HG03521 (cell line): ENCODE data around the gene RFC5.
"Not testable (repeated sequence)": the region's sequence is repeated elsewhere in the genome, so short reads cannot be mapped to it uniquely, and the experiment has no call there.

Source experiments
- ATAC-seq: cut with Tn5 transposase; IDR thresholded peaks from one replicate; pipeline ENCODE4 v1.9.1; 2021; ENCODE audit warnings: mild to moderate bottlenecking, moderate library complexity; ENCODE audit not compliant: unreplicated experiment

Gene RFC5

DNA sequence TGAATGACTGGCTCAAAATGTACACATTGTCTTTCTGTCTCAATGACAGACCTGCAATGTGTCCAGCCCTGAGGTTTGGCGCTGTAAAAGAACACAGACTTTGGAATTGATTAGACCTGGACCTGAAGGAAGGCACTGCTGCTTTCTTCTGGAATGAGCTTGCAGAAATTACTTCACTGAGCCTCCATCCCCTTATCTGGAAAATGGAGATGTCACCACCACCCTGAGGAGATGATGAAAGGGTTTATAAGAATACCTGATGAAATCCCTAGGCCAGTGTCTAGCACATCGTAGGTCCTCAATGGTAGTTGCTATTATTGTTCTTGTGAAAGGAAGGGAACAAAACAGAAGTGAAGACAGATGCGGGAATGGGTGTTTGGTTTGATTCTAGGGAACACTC lies 54.1 kb downstream of the RFC5 start:
- ATAC-seq: no peak

DNA sequence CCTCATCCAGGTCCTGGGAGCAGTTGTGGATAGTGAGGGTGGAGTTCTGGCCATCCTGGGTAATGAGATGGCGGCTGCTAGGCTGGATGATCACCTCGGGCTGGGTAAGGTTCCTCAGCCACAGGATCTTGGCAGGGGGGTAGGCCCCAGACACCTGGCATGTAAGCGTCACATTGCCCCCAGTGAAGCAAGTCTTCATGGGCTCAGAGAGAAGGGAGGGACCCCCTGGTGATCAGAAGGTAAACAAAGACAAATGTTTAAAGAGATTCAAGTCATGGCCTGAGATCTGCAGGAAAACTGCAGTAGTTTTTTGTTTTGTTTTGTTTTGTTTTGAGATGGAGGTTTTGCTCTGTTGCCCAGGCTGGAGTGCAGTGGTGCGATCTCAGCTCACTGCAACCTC lies 57.3 kb downstream of the RFC5 start:
- ATAC-seq: no peak

GRCh38 chr12:118081521-118081920 lies 65.0 kb downstream of the RFC5 start:
- not testable (repeated sequence) for ATAC-seq
